NT2/D1 (cell line): ENCODE measurements around the gene WBP11.
"Not testable (repeated sequence)": the region's sequence is repeated elsewhere in the genome, so short reads cannot be mapped to it uniquely, and the experiment has no call there.

Source experiments
- DNase-seq: peaks from one replicate; pipeline ENCODE4 v3.0.0-alpha.2; 2011; ENCODE audit warnings: low read depth, low spot score
- H3K27me3 ChIP-seq: 2 replicates; pipeline ENCODE4 v1.6.0; 2011; ENCODE audit warnings: mild to moderate bottlenecking; ENCODE audit not compliant: insufficient read length, insufficient read depth
- H3K36me3 ChIP-seq: 2 replicates; pipeline ENCODE4 v1.6.1; 2011; ENCODE audit warnings: mild to moderate bottlenecking, low read length, mixed read lengths; ENCODE audit not compliant: insufficient read depth, insufficient read length
- H3K4me1 ChIP-seq: 2 replicates; pipeline ENCODE4 v1.5.1; 2011; ENCODE audit not compliant: insufficient read depth, insufficient read length
- H3K4me3 ChIP-seq: 2 replicates; pipeline ENCODE4 v1.5.1; 2011; ENCODE audit warnings: low read depth; ENCODE audit not compliant: insufficient read length
- H3K9ac ChIP-seq: 2 replicates; pipeline ENCODE4 v1.6.0; 2011; ENCODE audit warnings: low read depth; ENCODE audit not compliant: insufficient read length
- H3K9me3 ChIP-seq: 2 replicates; pipeline ENCODE4 v1.5.1; 2011; ENCODE audit warnings: mild to moderate bottlenecking, low read length; ENCODE audit not compliant: insufficient read depth
- SUZ12 ChIP-seq: IDR thresholded peaks from 2 replicates; pipeline ENCODE4 v1.6.1; 2011; ENCODE audit not compliant: insufficient read length, insufficient read depth; ENCODE audit errors: extremely low read depth
- YY1 ChIP-seq: IDR thresholded peaks from 2 replicates; pipeline ENCODE4 v1.6.1; 2011; ENCODE audit not compliant: insufficient read length, insufficient read depth
- ZNF274 ChIP-seq: IDR thresholded peaks from 2 replicates; pipeline ENCODE4 v1.6.1; 2011; ENCODE audit warnings: mild to moderate bottlenecking, low read depth, low read length

The WBP11 gene

DNA sequence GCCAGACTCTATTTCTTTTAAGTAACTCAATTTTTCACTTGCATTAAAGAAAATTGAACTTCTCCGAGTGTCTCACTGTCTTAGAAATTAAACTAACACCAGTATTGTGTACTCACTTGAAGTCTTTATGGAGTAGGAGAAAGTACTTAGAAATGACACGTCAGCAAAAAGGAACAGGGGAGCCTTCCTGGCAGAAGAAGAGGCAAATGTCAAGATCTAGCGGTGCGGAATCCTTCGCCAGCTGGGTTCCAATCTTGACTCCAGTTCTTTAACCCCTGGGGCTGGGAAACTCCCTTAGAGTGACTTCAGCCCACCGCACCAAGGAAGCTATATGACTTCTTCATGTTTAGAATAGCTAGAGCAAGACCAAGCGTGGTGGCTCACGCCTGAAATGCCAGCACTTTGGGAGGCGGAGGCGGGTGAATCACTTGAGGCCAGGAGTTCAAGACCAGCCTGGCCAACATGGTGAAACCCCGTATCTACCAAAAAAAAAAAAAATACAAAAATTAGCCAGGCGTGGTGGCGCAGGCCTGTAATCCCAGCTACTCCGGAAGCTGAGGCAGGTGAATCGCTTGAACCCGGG, 34.4 kb downstream of the WBP11 start:
- DNase-seq, result no peak
- Histone ChIP-seq H3K4me1 (no peaks in the 10 kb centered on the region), H3K9ac (peak overlapping the region; percentile 86), H3K4me3 (peak overlapping the region; percentile 96), H3K9me3 (peaks cover 26% of the 10 kb centered on the region), H3K27me3 (no peaks in the 10 kb centered on the region), H3K36me3 (peaks cover 9% of the 10 kb centered on the region)
- TF ChIP-seq SUZ12 (no peak), YY1 (no peak)

GRCh38 chr12:14767617-14768016, 35.7 kb downstream of the WBP11 start:
- Histone ChIP-seq H3K4me1 (no peaks in the 10 kb centered on the region), H3K36me3 (peaks cover 9% of the 10 kb centered on the region), H3K9ac (no peak overlapping the region), H3K4me3 (no peak overlapping the region), H3K27me3 (no peaks in the 10 kb centered on the region), H3K9me3 (peaks cover 27% of the 10 kb centered on the region)
- DNase-seq, result no peak
- no peak for TF ChIP-seq SUZ12
- TF ChIP-seq YY1, result no peak
- TF ChIP-seq ZNF274, result no peak

DNA sequence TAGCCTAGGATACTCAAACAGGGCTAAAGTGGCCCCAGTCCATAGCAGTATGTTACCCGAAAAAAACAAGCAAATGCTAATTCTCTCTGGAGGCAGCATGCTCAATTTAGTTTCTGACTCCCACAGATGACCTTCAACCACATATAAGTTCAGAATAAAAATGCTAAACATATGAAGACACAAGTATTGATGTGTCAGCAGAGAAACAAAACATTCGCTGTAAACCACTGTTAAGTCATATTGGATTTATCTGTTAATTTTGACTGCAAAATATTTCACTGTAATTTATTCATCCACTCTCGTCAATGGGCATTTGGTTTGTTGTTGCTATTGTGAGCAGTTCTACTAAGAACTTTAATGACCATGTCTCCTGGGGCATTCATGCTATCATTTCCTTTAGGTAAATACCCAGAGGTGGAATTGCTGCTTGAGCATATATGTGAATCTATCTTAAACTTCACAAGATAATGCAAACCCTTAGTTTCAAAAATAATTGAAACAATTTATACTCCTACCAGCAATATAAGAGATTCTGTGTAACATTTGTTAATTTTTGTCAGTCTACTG, 36.5 kb downstream of the WBP11 start:
- H3K36me3 ChIP-seq, result peaks cover 9% of the 10 kb centered on the region
- H3K4me3 ChIP-seq, result no peak overlapping the region

DNA sequence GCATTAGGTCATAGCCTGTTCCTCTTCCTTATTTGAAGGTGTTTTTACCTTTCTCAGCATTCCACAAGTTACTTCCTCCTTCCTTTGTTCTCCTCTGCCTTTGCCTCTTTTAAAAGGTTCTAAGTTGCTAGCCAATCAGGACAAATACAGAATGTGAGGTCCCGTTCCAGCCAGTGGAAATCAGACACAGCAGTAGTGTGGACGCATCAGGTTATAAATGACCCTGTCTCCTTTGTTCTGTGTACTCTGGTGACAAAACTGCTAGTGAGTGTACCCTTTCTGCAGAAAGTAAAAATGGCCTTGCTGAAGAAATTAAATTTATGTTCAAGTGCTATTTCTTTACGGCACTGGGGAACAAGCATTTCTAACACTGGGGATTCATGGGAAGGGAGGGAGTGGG, 37.3 kb downstream of the WBP11 start:
- not testable (repeated sequence) for H3K4me1 ChIP-seq, H3K4me3 ChIP-seq, H3K36me3 ChIP-seq, H3K9ac ChIP-seq, H3K27me3 ChIP-seq, DNase-seq
- peaks cover 41% of the 10 kb centered on the region for H3K9me3 ChIP-seq

More for the DNA sequence above, 36.5 kb downstream of the WBP11 start:
- no peak overlapping the region for H3K9ac ChIP-seq
- TF ChIP-seq ZNF274, result no peak
- TF ChIP-seq SUZ12, result no peak
- TF ChIP-seq YY1, result no peak
- no peaks in the 10 kb centered on the region for H3K27me3 ChIP-seq
- no peak for DNase-seq
- H3K9me3 ChIP-seq, result peaks cover 36% of the 10 kb centered on the region
- no peaks in the 10 kb centered on the region for H3K4me1 ChIP-seq

GRCh38 chr12:14765398-14765797, 37.9 kb downstream of the WBP11 start:
- no peaks in the 10 kb centered on the region for H3K4me1 ChIP-seq
- H3K9ac ChIP-seq, result no peak overlapping the region
- no peaks in the 10 kb centered on the region for H3K27me3 ChIP-seq
- no peak for TF ChIP-seq YY1
- no peak for TF ChIP-seq ZNF274
- no peak for TF ChIP-seq SUZ12
- H3K4me3 ChIP-seq, result no peak overlapping the region
- no peak for DNase-seq
- peaks cover 9% of the 10 kb centered on the region for H3K36me3 ChIP-seq
- peaks cover 47% of the 10 kb centered on the region for H3K9me3 ChIP-seq

GRCh38 chr12:14759711-14760280, 43.5 kb downstream of the WBP11 start:
- not testable (repeated sequence) for H3K36me3 ChIP-seq, H3K27me3 ChIP-seq, H3K4me1 ChIP-seq, H3K4me3 ChIP-seq, DNase-seq, H3K9ac ChIP-seq
- H3K9me3 ChIP-seq, result peaks cover 22% of the 10 kb centered on the region; the same call in 1 of the 2 replicates

DNA sequence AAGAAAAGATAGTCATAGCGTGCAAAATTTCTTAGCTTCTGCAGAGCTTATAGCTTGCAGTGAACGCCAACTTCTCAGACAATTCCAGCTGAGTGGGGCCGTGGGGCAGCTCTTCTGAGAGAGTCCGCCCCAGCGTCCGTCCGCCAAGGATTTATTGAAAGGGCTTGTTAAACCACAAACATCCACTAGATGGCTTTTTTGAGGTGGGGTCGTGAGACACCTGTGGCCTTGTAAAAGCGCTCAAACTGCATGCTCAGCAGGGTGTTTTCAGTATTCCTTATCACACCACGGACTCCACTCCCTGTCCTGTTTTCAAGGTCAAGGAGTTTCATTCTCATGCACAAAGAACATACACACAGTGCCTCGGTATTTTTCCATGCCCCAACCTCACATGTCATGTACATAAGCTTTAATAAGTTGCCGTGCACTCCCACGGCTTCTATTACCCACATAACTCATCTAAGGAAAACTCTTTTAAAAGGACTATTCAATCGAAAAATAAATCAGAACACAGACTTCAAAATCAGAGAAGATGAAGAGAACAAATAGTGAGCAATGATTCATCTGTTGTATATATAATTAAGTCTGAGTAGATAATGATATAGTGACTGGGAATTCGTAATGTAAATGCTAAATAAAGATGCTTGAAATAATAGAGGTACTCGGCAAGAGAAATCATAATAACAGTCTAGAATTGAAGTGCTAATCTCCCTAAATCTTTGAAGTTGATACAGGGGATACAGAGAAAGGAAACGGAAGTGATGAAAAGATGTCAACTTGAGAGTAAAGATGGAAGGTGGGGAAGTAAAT, 46.7 kb downstream of the WBP11 start:
- no peak for TF ChIP-seq ZNF274
- no peak for TF ChIP-seq YY1
- no peak for TF ChIP-seq SUZ12
- Histone ChIP-seq H3K4me1 (no peaks in the 10 kb centered on the region), H3K9ac (no peak overlapping the region), H3K4me3 (no peak overlapping the region), H3K36me3 (no peaks in the 10 kb centered on the region), H3K9me3 (peaks cover 11% of the 10 kb centered on the region; the same call in 1 of the 2 replicates), H3K27me3 (no peaks in the 10 kb centered on the region)
- no peak for DNase-seq
